ENCODE measurements around the gene ANP32B.
"Not testable (repeated sequence)": the region's sequence is repeated elsewhere in the genome, so short reads cannot be mapped to it uniquely, and the experiment has no call there.

The ANP32B gene

DNA sequence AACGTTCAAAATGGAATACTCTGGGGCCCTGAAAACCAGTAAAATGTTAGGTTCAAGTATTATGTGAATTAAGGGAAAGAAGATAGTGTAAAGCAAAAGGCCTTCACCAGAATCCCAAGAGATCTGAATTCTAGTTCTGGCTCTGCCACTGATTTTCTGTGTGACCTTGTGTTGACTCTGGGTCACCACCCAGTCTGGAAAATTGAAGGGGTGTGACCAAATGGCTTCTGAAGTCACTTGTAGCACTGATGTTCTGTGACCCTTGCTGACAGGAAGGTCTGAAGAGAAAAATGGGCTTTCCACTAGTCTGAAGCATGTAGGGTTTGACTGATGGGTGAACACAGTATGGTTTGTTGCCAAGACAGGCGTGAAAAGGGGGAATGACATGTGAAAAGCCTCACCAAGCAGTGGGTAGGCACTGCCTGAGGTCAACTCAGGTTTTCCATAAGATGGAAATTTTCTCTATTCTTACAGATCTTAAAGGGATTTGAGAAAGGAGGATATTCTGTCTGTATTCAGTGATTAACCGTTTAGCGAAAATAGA is 33.1 kb downstream of the ANP32B start:
- TF ChIP-seq CTCF (IDR thresholded peaks at IDR 0.05; ENCODE audit: insufficient read depth, low read length, missing control alignments) = no peak
- CTCF ChIA-PET = interaction anchor here (2.4 kb wide), 1 partner anchor 19 kb away, joined by 10 read pairs; no protein-coding TSS in a partner anchor
- POLR2A ChIA-PET = no interaction called here
- no peak for DNase-seq (ENCODE audit: low read depth, low spot score)
- no peak overlapping the region for H3K4me3 ChIP-seq (ENCODE audit: low read depth, low read length)

GRCh38 chr9:98017306-98017705 is 34.2 kb downstream of the ANP32B start:
- POLR2A ChIA-PET = no interaction called here
- H3K4me3 ChIP-seq (ENCODE audit: low read depth, low read length) = no peak overlapping the region
- TF ChIP-seq CTCF (IDR thresholded peaks at IDR 0.05; ENCODE audit: insufficient read depth, low read length, missing control alignments) = no peak
- DNase-seq (ENCODE audit: low read depth, low spot score) = no peak
- CTCF ChIA-PET = interaction anchor here (1.3 kb wide), 1 partner anchor 17 kb away, joined by 3 read pairs; no protein-coding TSS in a partner anchor

DNA sequence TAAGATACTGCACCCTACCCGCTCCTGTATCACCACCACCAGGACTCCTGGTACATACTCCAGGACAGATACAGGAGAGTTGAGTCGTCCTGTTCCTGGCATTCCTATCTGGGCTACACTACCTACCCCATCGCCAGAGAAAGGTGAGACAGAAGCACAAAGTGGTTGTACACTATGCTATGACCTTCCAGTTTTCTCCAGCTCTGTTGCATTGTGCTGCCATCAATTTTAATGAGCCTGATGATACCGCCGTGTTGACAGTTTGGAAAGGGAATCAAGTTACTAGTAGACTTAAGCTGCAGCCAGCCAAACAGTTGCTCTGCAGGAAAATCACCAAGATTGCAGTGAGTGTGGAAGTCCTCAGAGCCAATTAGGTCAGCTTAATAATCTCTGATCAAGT is 35.2 kb downstream of the ANP32B start:
- CTCF ChIA-PET = interaction anchor here (1.3 to 1.4 kb wide), 2 partner anchors 19 to 94 kb away, joined by 3 read pairs; no protein-coding TSS in a partner anchor
- no peak overlapping the region for H3K4me3 ChIP-seq (ENCODE audit: low read depth, low read length)
- DNase-seq (ENCODE audit: low read depth, low spot score) = no peak
- TF ChIP-seq CTCF (IDR thresholded peaks at IDR 0.05; ENCODE audit: insufficient read depth, low read length, missing control alignments) = no peak
- POLR2A ChIA-PET = no interaction called here

DNA sequence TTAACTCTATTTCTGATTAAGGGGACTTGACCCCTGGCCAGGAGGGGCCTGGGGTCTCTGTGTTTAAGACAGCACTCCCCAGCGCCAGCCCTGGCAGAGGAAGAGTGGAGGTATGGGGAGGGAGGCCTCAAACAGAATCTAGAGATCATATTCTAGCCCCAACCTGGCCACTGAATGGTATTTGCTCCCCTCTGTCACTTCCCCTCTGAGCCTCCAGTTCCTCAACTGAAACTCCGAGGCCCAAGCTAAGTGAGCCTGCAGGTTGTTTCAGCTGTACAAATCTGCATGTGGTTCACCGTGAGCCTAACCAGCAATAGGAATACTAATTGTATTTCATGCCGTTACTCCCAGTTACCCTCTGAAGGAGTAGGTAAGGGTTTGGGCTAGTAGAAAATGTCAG is 36.0 kb downstream of the ANP32B start:
- ChIA-PET CTCF (interaction anchor here (1.1 to 7.4 kb wide), 3 partner anchors 15 to 95 kb away, joined by 3 to 45 read pairs (median 3); no protein-coding TSS in a partner anchor), POLR2A (no interaction called here)
- no peak overlapping the region for H3K4me3 ChIP-seq (ENCODE audit: low read depth, low read length)
- DNase-seq (ENCODE audit: low read depth, low spot score) = no peak
- no peak for TF ChIP-seq CTCF (IDR thresholded peaks at IDR 0.05; ENCODE audit: insufficient read depth, low read length, missing control alignments)

- H3K4me3 ChIP-seq (ENCODE audit: low read depth, low read length); POLR2A ChIA-PET; DNase-seq (ENCODE audit: low read depth, low spot score): not testable (repeated sequence)
- CTCF ChIA-PET = interaction anchor here (1.1 to 7.4 kb wide), 2 partner anchors 15 to 37 kb away, joined by 3 to 45 read pairs; no protein-coding TSS in a partner anchor
Observed at GRCh38 chr9:98019869-98020268, 36.7 kb downstream of the ANP32B start.

DNA sequence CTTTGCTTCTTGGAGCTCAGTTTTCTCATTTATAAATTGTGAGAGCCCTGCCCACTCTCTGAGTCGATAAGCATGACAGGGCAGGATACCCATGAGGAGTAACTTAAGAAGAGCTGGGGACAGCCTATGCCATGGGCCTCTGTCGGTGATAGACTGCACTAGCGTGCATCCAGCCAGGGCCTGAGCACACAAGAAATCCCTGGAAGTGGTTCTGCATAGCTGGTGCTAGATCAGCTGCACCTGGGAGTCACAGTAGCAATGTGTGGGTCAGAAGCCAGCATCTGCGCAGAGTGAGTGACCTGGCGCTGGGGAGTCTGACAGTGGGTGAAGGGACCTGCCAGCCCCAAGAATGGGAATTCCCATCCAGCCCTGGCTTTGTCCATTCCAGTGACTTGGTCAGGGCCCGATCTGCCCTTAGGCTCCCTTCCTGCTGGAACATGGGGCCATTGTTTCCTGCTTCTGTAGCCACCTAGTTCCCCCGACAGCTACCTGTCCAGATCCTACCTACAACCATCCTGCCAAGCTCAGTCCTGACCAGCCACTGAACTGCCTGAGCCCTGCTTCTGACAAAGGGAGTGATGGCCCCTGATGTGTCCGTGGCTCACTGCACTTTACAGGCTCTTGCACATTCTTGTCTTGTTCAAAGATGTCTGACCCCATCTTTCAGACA is 37.5 kb downstream of the ANP32B start:
- ChIA-PET POLR2A (no interaction called here), CTCF (interaction anchor here (0.9 to 7.4 kb wide), 3 partner anchors 14 to 54 kb away, joined by 3 to 45 read pairs (median 3); no protein-coding TSS in a partner anchor)
- no peak for DNase-seq (ENCODE audit: low read depth, low spot score)
- no peak overlapping the region for H3K4me3 ChIP-seq (ENCODE audit: low read depth, low read length)
- no peak for TF ChIP-seq CTCF (IDR thresholded peaks at IDR 0.05; ENCODE audit: insufficient read depth, low read length, missing control alignments)
